K562 treated with DMSO at 1 percent for 12 hours (cell line): ENCODE measurements around the gene RBMS3. TPM values are rescaled to one million over a fixed set of nuclear protein-coding genes. Genes with fewer than 3 reads are reported as not detected.

ENCODE experiments used
- total RNA-seq: library from RNA; unstranded; fragments of 300-600 nt; gene quantifications from 2 replicates; pipeline ENCODE4 v1.2.3, GENCODE V29; 2022; ENCODE audit not compliant: insufficient read depth

Gene RBMS3
- not detected in 2 replicates for total RNA-seq

GRCh38 chr3:29280404-29281093 lies at the start of gene RBMS3:
Gene RBMS3 (plus strand): TSS chr3:29281071.

